Measurements from ENCODE around the gene IL9. TPM values are rescaled to one million over a fixed set of nuclear protein-coding genes. Genes with fewer than 3 reads are reported as not detected.

Gene IL9
- total and polyA plus RNA-seq, 10 of the 15 experiments (the other 5 are each of a cell fraction or from before 2014, with no cell fraction given): not detected

GRCh38 chr5:135843571-135844337 lies 51.9 kb downstream of the IL9 start (continued):
- TF ChIP-seq MLLT1 (IDR thresholded peaks at IDR 0.05) (no peak), ZNF622 (IDR thresholded peaks at IDR 0.05) (no peak), RELB (IDR thresholded peaks at IDR 0.05; ENCODE audit: low read depth) (no peak), SREBF2 (IDR thresholded peaks at IDR 0.05; ENCODE audit: low read length) (no peak)

GRCh38 chr5:135842737-135843136 lies 52.9 kb downstream of the IL9 start:
- Histone ChIP-seq H3K9me3 (replicated peaks; ENCODE audit: control insufficient read depth, insufficient read depth, low read length) (no peaks in the 10 kb centered on the region; the same call in 2 of the 3 replicates), H4K20me1 (ENCODE audit: control insufficient read depth, insufficient read depth) (no peaks in the 10 kb centered on the region), H3K27me3 (replicated peaks in 1 of 2; ENCODE audit: control insufficient read depth in 2 of 2, insufficient read depth in 2 of 2, low read length in 1 of 2) (no peaks in the 10 kb centered on the region), H3K9ac (ENCODE audit: control insufficient read depth, insufficient read depth, low read length) (no peak overlapping the region), H3K4me1 (ENCODE audit: control insufficient read depth, insufficient read depth, low read length) (no peaks in the 10 kb centered on the region), H3K79me2 (ENCODE audit: control insufficient read depth, insufficient read depth, low read length) (no peaks in the 10 kb centered on the region), H3K27ac (ENCODE audit: control insufficient read depth, insufficient read depth) (no peak overlapping the region), H3K4me2 (ENCODE audit: control insufficient read depth, insufficient read depth) (no peak overlapping the region), H2AFZ (ENCODE audit: control insufficient read depth, low read depth, low read length) (no peak overlapping the region), H3K36me3 (ENCODE audit: control insufficient read depth in 2 of 2, insufficient read depth in 2 of 2, low read length in 1 of 2) (no peaks in the 10 kb centered on the region), H3K4me3 (no peak overlapping the region)
- WGBS (ENCODE audit: insufficient coverage, insufficient replicate concordance, low lambda C conversion rate, missing lambda C conversion rate): 4% methylated on average over 4 of the region's 4 CpGs
- ChIA-PET SMC1A (ENCODE audit: uncharacterized antibody, unreplicated experiment) (no interaction called here), POLR2A (no interaction called here), CTCF (no interaction called here), RAD21 (ENCODE audit: unreplicated experiment) (no interaction called here)
- no peak for DNase-seq (ENCODE audit: low read depth, low spot score)
- intact Hi-C loops (cut with micrococcal nuclease; ENCODE audit: unreplicated experiment): no loop called here
- no peak for ATAC-seq
- in situ Hi-C loops (cut with MboI): no loop called here
- no peak for FAIRE-seq
- no TSS peak for BruUV-seq (replicated peaks)
- TF ChIP-seq ZNF687 (IDR thresholded peaks at IDR 0.05) (no peak), MXI1 (IDR thresholded peaks at IDR 0.05; ENCODE audit: low read depth, low read length) (no peak), NFYB (IDR thresholded peaks at IDR 0.05; ENCODE audit: insufficient read depth, low read depth, low read length) (no peak), IRF4 (IDR thresholded peaks at IDR 0.05; ENCODE audit: low read depth, low read length) (no peak), ETV6 (conservative IDR thresholded peaks at IDR 0.05 in 1 of 2, IDR thresholded peaks at IDR 0.05 in 1 of 2; ENCODE audit: borderline replicate concordance in 1 of 2, low read depth in 1 of 2) (no peak), FOXM1 (IDR thresholded peaks at IDR 0.05; ENCODE audit: low read depth, low read length) (no peak), E2F8 (IDR thresholded peaks at IDR 0.05; ENCODE audit: low read depth, partially characterized antibody) (no peak), GABPA (IDR thresholded peaks at IDR 0.05; ENCODE audit: low read depth) (no peak)
